ENCODE measurements around the gene RTF2.

RTF2 gene

DNA sequence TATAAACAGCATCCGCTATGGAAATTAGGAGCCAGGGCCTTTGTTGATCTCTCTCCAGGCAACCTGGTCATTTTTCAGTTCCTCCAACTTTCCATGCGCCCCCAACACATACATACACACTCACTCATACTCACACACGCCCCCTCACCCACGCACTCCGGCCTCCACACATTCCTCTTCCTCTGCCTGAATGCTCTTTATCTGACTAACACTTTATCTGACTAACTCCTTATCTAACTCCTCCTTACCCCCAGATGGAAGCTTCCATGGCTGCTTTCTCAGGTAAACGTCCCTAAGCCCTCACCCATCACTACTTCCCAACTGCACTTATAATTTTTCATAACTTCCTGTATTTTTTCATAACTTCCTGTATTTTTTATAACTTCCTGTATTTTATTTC is 38.9 kb upstream of the RTF2 start:
- TF ChIP-seq, protein P1, sequence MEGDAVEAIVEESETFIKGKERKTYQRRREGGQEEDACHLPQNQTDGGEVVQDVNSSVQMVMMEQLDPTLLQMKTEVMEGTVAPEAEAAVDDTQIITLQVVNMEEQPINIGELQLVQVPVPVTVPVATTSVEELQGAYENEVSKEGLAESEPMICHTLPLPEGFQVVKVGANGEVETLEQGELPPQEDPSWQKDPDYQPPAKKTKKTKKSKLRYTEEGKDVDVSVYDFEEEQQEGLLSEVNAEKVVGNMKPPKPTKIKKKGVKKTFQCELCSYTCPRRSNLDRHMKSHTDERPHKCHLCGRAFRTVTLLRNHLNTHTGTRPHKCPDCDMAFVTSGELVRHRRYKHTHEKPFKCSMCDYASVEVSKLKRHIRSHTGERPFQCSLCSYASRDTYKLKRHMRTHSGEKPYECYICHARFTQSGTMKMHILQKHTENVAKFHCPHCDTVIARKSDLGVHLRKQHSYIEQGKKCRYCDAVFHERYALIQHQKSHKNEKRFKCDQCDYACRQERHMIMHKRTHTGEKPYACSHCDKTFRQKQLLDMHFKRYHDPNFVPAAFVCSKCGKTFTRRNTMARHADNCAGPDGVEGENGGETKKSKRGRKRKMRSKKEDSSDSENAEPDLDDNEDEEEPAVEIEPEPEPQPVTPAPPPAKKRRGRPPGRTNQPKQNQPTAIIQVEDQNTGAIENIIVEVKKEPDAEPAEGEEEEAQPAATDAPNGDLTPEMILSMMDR (IDR thresholded peaks at IDR 0.05; ENCODE audit: low read depth, low read length, missing control alignments): no peak
- DNase-seq (ENCODE audit: low read depth): no peak
- no peak overlapping the region for H3K4me3 ChIP-seq (ENCODE audit: low read depth, low read length)

DNA sequence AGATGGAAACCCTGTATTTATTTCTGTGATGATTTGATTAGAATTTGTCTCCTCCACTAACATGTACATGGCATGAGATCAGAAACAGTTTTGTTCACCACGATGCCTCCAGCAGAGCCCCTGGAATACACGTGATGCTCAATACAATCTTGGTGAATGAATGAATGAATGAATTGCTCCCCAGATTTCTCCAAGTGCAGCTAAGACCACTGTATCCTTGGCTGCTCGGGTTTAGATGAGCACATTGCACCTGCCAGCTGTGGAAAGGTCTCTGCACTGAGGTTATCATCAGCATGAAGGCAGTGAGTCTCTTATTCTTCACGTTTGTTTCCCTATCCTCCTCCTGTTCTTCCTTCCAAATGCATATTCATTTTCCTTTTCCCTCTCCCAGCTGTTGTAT is 38.5 kb upstream of the RTF2 start:
- H3K4me3 ChIP-seq (ENCODE audit: low read depth, low read length): no peak overlapping the region

DNA sequence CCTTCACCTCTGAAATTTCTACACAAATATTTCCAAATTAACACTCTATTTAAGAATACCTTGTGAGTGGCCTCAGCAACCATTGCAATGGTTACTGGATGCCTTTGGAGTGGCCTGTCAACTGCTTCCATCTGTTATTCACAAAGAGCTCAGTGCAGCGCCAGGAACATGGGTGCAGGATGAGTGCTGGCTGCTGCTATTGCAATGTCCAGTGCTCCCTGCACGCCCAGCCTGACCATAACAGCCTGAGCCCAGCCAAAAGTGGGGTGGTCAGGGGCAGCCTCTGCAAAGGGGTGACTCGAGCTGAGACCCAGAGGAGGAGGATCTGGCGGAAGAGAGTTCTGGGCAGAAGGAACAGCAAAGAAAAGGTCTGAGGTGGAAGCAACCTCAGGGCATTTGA is 38.0 kb upstream of the RTF2 start:
- TF ChIP-seq, protein P1 (IDR thresholded peaks at IDR 0.05; ENCODE audit: low read depth, low read length, missing control alignments): no peak
- DNase-seq (ENCODE audit: low read depth): no peak
- no peak overlapping the region for H3K4me3 ChIP-seq (ENCODE audit: low read depth, low read length)

More for the DNA sequence above, 38.5 kb upstream of the RTF2 start:
- TF ChIP-seq, protein P1 (IDR thresholded peaks at IDR 0.05; ENCODE audit: low read depth, low read length, missing control alignments): no peak
- DNase-seq (ENCODE audit: low read depth): no peak

DNA sequence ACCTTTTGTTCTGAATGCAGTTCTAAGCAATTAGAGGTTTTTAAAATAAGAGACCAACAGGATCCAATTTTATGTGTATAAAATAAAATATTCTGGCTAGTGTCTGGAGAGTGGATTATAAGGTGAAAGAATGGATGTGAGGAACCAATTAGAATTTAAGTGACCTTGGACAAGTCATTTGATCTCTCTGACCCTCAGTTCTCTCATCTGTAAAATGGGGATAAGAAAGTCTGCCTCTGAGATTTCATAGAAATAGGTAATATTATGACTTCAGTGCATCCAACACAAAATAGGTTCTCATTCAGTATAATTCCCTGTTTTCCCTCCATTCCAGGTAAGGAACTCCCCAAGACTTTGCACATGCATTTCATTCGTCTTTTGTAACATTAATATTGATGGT is 37.5 kb upstream of the RTF2 start:
- TF ChIP-seq, protein P1 (IDR thresholded peaks at IDR 0.05; ENCODE audit: low read depth, low read length, missing control alignments): no peak
- no peak overlapping the region for H3K4me3 ChIP-seq (ENCODE audit: low read depth, low read length)
- no peak for DNase-seq (ENCODE audit: low read depth)

DNA sequence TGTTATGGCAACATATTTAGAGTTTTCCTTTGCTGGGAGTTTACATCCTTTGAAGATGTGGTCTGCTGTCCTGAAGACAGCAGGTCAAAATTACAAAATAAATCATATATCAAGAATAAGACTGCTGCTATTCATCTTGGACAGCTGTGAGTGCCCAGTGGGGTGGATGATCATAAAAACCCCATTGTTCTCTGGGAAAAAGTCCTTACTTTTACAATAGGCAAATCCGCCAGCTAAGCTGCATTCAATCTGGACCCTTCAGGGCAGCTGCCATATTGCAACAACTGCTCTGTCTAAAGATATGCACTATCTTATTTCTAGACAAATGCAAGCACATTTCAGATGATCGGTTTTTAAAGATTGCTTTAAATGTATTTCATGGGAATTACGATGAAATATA is 37.0 kb upstream of the RTF2 start:
- TF ChIP-seq, protein P1 (IDR thresholded peaks at IDR 0.05; ENCODE audit: low read depth, low read length, missing control alignments): no peak
- DNase-seq (ENCODE audit: low read depth): no peak
- H3K4me3 ChIP-seq (ENCODE audit: low read depth, low read length): no peak overlapping the region

DNA sequence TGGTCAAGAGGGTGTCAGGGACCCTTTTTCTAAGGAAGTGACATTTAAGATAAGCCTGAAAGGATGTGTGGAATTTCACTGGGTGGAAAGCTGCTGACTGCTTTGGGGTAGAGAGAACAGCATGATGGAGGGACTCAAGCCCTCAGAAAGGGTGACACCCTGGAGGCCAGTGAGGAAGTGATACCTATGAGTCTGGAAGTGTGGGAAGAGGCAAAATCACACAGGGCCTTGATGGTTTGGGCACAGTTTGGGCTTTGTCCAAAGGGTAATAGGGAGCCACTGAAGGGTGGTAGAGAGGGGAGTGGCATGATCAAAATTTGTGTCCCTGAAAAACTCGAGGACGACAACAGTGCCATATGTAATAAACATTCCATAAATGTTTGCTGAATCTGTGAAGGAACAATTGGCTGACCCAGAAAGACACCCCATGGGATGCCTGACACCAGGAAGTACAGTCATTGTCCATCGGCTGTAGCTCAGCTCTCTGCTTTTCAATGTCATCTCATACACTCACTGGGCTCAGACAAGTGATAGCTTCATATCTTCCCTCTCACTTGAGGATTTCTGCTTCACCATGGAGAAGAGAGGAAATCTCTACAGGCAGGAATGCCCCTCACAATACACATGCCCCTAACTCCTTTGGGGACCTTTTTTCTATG is 35.1 kb upstream of the RTF2 start:
- H3K4me3 ChIP-seq (ENCODE audit: low read depth, low read length): no peak overlapping the region
- no peak for DNase-seq (ENCODE audit: low read depth)
- TF ChIP-seq, protein P1 (IDR thresholded peaks at IDR 0.05; ENCODE audit: low read depth, low read length, missing control alignments): no peak

DNA sequence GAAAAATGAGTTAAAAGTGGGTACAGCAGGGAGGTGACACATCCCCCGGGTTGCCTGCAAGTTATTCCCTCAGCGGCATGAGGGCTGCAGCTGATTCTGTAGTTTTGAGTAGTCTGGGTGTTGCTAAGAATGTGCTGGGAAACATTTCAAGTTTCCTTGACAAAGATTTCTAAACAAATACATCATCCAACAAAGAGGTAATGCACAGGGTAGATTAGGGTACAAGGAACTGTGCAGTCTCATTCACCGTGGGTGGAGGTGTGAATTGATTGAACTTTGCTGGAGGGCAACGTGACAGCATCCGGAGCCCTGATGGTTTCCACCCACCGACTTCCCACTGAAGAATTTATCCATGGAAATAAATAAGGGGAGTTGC is 34.6 kb upstream of the RTF2 start:
- TF ChIP-seq, protein P1 (IDR thresholded peaks at IDR 0.05; ENCODE audit: low read depth, low read length, missing control alignments): no peak
- DNase-seq (ENCODE audit: low read depth): no peak
- no peak overlapping the region for H3K4me3 ChIP-seq (ENCODE audit: low read depth, low read length)
